Parathyroid adenoma (tissue), 2 donors: ENCODE data around the gene DEF6.

Experiments used
- H2AFZ ChIP-seq: fragments of 300-600 bp; sonication (generic); one replicate; pipeline ENCODE4 v1.7.0; 2017; ENCODE audit warnings: antibody characterized with exemption, mild to moderate bottlenecking
- H3K27ac ChIP-seq: fragments of 300-600 bp; sonication (generic); one replicate; pipeline ENCODE4 v1.7.0; 2017
- H3K27me3 ChIP-seq: fragments of 300-600 bp; sonication (generic); one replicate; pipeline ENCODE4 v1.7.0; 2017; ENCODE audit warnings: low read length; ENCODE audit not compliant: control insufficient read depth, insufficient read depth
- H3K36me3 ChIP-seq: fragments of 300-600 bp; sonication (generic); one replicate; pipeline ENCODE4 v1.7.0; 2017; ENCODE audit warnings: low read length; ENCODE audit not compliant: control insufficient read depth, insufficient read depth
- H3K4me1 ChIP-seq: fragments of 300-600 bp; sonication (generic); one replicate; pipeline ENCODE4 v1.7.0; 2017; ENCODE audit warnings: control low read depth
- H3K4me2 ChIP-seq: fragments of 300-600 bp; sonication (generic); one replicate; pipeline ENCODE4 v1.7.0; 2017; ENCODE audit warnings: low read length
- H3K4me3 ChIP-seq: fragments of 300-600 bp; sonication (generic); one replicate; pipeline ENCODE4 v1.7.0; 2017; ENCODE audit warnings: low read depth, low read length
- H3K79me2 ChIP-seq: fragments of 300-600 bp; sonication (generic); one replicate; pipeline ENCODE4 v1.7.0; 2017; ENCODE audit warnings: control low read depth
- H3K9ac ChIP-seq: fragments of 300-600 bp; sonication (generic); one replicate; pipeline ENCODE4 v1.7.0; 2017; ENCODE audit warnings: mild to moderate bottlenecking
- H3K9me3 ChIP-seq: fragments of 300-600 bp; sonication (generic); one replicate; pipeline ENCODE4 v1.7.0; 2017; ENCODE audit warnings: low read length; ENCODE audit not compliant: control insufficient read depth
- TF ChIP-seq, protein P1 (sequence below): fragments of 300-600 bp; sonication (generic); IDR thresholded peaks from one replicate; pipeline ENCODE4 v1.7.0; 2017; ENCODE audit warnings: antibody characterized with exemption, mild to moderate bottlenecking
- donor health status: primary hyperparathyroidism.

DEF6 gene

DNA sequence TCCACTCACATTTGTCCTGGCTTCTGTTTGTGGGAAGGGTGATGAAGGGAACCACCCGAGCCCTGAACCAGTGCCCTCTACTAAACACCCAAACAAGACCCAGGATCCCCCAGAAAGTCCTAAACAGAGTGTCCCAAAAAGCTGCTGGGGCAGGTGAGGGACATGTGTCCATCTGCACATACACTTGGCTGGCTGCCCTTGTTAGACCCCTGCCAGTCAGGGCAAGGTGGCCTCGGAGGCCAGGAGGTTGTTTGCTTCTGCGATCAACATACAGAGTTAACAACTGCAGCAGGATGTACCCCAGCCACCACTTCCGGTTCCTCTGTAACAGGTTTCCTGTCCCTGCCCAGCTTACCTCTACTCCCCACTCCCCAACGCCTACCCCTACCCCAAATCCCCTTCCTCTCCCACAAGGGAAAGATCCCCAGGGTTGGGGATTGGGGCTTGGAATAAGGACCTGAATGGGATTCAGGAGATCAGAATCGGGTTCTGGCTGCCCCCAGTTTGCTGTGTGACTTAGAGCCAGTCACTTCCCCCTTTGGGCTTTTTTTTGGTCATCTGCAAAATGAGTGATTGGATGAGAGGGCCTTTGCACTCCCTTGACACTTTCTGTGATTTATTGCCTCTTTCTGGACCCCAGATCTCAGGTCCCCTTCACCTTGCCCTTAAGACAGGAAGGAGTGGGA, 13.9 kb downstream of the DEF6 start:
- TF ChIP-seq, protein P1, sequence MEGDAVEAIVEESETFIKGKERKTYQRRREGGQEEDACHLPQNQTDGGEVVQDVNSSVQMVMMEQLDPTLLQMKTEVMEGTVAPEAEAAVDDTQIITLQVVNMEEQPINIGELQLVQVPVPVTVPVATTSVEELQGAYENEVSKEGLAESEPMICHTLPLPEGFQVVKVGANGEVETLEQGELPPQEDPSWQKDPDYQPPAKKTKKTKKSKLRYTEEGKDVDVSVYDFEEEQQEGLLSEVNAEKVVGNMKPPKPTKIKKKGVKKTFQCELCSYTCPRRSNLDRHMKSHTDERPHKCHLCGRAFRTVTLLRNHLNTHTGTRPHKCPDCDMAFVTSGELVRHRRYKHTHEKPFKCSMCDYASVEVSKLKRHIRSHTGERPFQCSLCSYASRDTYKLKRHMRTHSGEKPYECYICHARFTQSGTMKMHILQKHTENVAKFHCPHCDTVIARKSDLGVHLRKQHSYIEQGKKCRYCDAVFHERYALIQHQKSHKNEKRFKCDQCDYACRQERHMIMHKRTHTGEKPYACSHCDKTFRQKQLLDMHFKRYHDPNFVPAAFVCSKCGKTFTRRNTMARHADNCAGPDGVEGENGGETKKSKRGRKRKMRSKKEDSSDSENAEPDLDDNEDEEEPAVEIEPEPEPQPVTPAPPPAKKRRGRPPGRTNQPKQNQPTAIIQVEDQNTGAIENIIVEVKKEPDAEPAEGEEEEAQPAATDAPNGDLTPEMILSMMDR = no peak
- Histone ChIP-seq H3K27me3 (no peaks in the 10 kb centered on the region), H3K79me2 (no peaks in the 10 kb centered on the region), H3K9me3 (no peaks in the 10 kb centered on the region), H3K4me1 (no peaks in the 10 kb centered on the region), H3K36me3 (no peaks in the 10 kb centered on the region), H2AFZ (no peak overlapping the region), H3K9ac (no peak overlapping the region), H3K4me3 (no peak overlapping the region), H3K27ac (no peak overlapping the region), H3K4me2 (no peak overlapping the region)

DNA sequence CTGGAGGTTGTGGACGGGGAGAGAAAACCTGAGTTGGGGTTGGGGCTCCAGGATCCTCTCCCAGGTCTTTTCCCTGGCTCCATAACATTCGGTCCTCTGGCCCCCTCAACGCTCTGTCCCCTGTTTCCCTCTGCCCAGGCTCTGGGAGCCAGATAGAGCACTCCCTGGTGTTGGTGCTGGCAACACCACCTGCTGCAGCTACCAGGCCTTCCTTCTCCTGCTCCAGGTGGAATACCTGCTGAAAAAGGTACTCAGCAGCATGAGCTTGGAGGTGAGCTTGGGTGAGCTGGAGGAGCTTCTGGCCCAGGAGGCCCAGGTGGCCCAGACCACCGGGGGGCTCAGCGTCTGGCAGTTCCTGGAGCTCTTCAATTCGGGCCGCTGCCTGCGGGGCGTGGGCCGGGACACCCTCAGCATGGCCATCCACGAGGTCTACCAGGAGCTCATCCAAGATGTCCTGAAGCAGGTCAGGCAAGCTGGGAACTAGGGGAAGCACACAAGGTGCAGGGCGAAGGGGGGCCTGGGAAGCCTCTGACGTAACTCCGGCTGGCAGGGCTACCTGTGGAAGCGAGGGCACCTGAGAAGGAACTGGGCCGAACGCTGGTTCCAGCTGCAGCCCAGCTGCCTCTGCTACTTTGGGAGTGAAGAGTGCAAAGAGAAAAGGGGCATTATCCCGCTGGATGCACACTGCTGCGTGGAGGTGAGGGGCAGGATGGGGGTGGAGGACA, 14.6 kb downstream of the DEF6 start:
- Histone ChIP-seq H3K4me1 (no peaks in the 10 kb centered on the region), H3K79me2 (no peaks in the 10 kb centered on the region), H3K36me3 (no peaks in the 10 kb centered on the region), H3K4me2 (no peak overlapping the region), H3K27me3 (no peaks in the 10 kb centered on the region), H3K4me3 (no peak overlapping the region), H2AFZ (no peak overlapping the region), H3K9ac (no peak overlapping the region), H3K27ac (no peak overlapping the region), H3K9me3 (no peaks in the 10 kb centered on the region)
- TF ChIP-seq, protein P1 = no peak

DNA sequence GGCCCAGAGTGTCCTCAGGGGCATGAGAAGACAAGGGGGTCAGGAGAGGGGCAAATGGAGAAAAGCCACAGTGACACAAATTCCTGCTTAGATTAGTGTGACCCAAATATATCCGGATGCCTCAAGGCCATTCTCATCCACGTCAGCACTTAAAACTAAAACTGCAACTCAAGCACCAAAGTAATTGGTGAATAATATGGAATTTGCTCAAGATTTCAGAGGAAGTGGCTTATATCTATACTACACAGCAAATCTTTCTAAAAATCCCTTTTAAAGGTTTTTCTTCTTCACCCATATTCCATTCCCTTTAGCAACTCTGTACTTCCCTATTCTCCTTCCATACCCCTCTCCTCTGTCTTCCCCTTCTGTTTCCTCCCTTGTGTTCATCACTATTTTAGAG, 15.2 kb downstream of the DEF6 start:
- Histone ChIP-seq H3K27ac (no peak overlapping the region), H3K9me3 (no peaks in the 10 kb centered on the region), H3K4me3 (no peak overlapping the region), H3K79me2 (no peaks in the 10 kb centered on the region), H3K27me3 (no peaks in the 10 kb centered on the region), H3K36me3 (no peaks in the 10 kb centered on the region), H2AFZ (no peak overlapping the region), H3K4me2 (no peak overlapping the region), H3K9ac (no peak overlapping the region), H3K4me1 (peaks cover 3% of the 10 kb centered on the region)
- TF ChIP-seq, protein P1 = no peak

DNA sequence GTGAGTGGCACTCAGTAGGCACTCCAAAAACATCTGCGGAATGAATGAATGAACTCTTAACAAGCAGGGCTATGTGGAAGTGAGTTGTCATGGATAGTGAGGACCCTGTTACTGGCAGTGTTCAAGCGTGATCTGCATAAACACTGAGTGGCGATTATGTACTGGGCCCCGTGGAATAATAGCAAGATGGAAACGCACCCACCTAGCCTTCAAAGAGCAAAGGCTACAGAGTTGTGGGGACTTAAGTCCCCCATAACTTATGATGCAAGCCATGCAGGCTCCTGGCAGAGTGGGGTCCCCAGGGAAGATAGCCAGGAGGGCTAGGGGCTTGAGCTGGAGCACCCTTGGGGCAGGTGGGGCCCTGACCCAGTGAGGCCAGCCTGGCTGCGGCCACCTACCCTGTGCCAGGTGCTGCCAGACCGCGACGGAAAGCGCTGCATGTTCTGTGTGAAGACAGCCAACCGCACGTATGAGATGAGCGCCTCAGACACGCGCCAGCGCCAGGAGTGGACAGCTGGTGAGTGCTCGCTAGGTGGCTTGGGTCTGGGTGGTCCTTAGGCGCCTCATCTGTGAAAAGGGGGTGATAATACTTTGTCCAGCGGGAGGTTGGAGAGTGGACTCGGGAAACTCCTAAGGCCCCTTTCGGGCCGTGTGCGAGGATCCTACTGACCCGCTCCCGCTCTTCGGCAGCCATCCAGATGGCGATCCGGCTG, 20.0 kb downstream of the DEF6 start:
- no peaks in the 10 kb centered on the region for H3K9me3 ChIP-seq
- peak overlapping the region; percentile 94 for H2AFZ ChIP-seq
- no peaks in the 10 kb centered on the region for H3K27me3 ChIP-seq
- H3K4me3 ChIP-seq = peak overlapping the region; percentile 59
- no peak overlapping the region for H3K9ac ChIP-seq
- H3K36me3 ChIP-seq = no peaks in the 10 kb centered on the region
- TF ChIP-seq, protein P1 = no peak
- peaks cover 3% of the 10 kb centered on the region for H3K4me1 ChIP-seq
- no peaks in the 10 kb centered on the region for H3K79me2 ChIP-seq
- peak overlapping the region; percentile 43 for H3K27ac ChIP-seq
- H3K4me2 ChIP-seq = peak overlapping the region; percentile 70
